NCI-H526 treated with DMSO at 0.1 percent for 48 hours (cell line): ENCODE measurements around the gene AP1B1.
"Not testable (repeated sequence)": the region's sequence is repeated elsewhere in the genome, so short reads cannot be mapped to it uniquely, and the experiment has no call there.

Experiments used
- DNase-seq: peaks from one replicate; lab custom pipeline; 2025; lab: John Stamatoyannopoulos, UW

AP1B1 gene

DNA sequence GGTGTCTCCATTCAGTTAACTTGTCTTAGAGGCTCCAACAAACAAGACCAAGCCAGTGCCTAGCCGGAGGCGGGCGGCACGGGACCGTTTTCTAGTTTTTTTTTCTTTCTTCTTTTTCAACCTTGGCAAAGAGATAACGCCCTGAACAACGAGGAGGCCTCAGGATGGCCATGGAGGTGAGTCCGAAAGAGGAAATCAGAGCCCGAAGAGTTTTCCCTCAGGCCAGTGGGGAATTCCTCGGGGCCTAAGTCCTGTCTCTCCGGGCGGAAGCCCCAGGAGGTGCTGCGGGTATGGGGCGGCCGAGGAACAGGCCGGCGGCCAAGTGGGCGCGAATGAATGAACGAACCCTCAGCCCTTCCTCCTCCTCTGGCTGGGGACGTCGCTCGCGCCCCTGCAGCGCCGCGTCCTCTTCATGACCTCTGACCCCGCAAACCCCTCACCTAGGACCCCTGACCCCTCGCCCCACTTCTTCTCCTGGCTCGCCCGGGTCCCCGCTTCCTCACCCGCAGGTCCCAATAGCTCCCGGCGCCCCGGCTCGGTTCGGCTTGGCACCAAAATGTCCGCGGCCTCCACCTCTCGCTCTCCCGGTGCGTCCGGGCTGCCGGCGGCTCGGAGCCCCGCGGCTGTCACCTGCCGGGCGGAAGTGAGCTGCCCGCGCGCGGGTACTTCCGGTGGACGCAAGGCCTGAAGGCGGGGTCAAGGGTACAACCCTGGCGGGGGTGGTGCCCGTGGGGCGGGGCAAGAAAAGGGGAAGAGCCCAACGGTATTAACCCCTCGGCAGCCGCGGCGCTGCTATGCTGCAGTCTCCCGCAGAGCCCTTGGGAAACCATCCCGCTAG, at the start of gene AP1B1:
TSS of gene AP1B1 (minus strand) at position 650 of the 838 bp plus-strand sequence. CDS start 21,327 bp downstream, outside the sequence.
- DNase-seq = peak; percentile 72

DNA sequence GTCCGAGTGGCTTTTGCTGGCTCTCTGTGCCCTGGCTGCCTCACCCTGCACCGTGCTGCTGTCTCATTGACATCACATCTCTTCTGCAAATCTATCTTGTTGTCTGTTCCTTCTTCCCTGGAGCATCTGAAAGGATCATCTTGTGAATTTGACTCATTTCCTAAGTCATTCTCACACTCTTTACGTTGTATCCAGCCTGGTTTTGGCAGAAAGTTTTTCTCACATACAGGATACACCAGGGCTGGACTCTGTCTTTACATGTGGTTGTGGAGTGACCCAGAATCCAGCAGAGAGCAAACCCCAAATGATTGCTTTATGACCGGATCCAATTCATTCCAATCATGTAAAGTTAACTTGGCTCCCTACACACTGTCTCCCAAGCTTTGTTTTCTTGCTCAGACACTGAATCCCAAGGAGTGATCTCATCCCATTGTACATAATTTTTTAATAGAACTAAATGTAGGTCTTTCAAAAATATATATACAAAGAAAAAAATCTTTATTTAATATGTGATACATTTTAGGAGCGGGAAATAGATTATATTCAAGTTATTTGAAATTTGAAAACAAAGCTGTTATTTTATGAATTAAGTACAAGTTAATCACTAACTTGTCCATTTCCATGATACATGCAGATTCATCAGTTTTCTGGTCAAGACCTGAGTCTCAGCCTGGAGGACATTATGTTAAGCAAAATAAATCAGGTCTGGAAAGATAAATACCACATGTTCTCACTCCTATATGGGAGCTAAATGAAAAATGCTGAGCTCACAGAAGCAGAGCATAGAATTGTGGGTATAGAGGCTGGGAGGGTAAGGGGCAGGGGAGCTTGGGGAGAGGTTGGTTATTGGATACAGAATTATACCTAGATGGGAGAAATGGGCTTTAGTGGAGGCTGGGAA, 47.1 kb upstream of the AP1B1 start:
- DNase-seq = no peak

DNA sequence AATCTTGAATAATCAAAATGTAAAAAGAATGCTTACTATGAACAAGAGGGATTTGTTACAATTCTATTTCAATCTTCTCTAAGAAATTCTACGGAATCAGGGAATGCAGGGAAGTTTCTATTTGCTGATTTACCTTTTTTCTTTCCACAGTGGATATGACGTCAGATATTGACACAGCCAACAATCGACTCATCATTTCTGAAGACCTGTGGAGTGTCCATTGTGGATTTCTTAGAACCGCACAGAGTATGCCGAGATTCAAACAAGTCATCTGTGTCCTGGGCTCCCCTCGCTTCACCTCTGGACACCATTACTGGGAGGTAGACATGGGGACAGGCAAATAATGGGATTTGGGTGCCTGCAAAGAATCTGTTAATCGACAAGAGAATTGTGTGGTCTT, 45.9 kb upstream of the AP1B1 start:
- no peak for DNase-seq

DNA sequence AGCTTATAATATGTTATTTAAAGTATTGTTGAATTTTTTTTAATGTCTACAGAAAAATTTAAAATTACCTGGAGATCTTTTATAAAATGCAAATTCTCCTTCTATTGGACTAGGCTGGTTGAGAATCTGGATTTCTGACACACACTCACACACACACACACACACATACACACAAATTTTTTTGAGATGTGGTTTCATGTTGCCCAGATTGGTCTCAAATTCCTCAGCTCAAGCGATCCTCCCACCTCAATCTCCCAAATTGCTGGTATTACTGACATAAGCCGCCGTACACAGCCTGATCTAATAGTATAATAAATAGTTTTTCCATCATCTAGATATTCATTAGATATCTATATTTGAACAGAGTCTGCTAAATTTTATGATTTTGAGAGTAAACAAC, 45.5 kb upstream of the AP1B1 start:
- DNase-seq = no peak

DNA sequence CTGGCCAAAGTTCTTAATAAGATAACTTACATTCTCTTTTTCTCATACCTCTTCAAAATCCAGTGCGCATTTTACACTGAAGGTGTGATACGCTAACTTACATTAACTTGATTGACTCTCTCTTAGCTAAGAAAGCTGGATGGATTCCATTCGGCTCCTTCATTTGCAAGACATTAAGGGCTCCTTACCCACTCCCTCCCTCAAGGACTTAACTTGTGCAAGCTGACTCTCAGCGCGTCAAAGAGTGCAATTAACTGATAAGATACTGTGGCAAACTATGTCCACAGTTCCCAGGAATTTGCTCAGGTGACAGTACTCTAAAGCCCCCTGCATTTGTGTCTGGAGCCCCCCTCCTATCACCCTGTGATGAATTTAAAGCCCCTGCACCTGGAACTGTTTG, 43.6 kb upstream of the AP1B1 start:
- DNase-seq = no peak

DNA sequence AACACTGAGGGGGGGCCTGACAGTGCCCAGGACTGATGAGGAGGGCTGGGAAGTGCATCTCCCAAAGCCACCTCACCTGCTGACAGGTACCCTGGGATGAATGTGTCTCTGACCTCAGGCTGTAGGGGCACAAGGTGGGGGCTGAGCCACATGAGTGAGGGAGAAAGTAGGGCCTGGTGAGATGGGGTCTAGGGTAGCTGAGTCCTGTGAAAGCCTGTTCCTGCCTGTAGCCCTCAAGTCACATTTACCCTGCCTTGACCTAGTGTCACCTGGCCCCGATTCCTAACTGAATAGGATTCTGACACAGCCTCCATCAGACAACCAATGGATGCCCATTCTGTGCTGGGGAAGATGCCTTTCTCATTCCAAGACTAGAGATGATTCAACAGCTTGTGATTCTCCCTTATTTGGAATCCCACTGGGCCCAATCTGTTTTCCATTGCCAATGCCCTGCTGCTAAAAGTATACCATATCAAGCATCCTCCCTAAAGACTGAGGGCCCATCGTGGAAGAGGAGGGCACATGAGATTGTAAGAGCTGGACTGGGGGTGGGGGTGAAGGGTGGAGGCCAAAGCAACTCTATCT, 38.9 kb upstream of the AP1B1 start:
- no peak for DNase-seq

DNA sequence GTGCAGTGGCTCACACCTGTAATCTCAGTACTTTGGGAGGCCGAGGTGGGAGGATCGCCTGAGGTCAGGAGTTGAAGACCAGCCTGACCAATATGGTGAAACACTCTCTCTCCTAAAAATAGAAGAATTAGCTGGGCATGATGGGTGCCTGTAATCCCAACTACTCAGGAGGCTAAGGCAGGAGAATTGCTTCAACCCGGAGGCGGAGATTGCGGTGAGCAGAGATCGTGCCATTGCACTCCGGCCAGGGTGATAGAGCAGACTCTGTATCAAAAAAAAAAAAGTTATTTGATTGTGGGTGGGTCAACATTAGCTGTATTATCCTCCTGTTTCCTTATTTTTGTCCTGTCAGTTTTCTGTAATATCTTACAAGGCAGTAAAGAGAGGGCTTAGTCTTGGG, 38.1 kb upstream of the AP1B1 start:
- DNase-seq = no peak

DNA sequence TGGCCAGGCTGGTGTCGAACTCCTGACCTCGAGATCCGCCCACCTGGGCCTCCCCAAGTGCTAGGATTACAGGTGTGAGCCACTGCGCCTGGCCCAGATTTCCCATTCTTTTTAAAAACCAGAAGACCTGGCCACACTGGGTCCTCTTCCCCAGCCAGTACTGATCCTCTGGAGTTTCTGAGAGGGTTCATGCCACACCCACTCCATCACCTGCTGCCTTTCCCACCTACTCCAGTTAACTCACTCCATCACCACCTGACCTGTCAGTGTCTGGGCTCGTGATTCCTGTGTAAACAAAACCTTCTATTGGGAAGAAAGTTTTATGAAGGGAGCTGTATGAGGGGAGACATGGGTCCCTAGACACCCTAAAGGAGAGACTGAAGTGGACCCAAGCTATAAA, 30.3 kb upstream of the AP1B1 start:
- DNase-seq = not testable (repeated sequence)

DNA sequence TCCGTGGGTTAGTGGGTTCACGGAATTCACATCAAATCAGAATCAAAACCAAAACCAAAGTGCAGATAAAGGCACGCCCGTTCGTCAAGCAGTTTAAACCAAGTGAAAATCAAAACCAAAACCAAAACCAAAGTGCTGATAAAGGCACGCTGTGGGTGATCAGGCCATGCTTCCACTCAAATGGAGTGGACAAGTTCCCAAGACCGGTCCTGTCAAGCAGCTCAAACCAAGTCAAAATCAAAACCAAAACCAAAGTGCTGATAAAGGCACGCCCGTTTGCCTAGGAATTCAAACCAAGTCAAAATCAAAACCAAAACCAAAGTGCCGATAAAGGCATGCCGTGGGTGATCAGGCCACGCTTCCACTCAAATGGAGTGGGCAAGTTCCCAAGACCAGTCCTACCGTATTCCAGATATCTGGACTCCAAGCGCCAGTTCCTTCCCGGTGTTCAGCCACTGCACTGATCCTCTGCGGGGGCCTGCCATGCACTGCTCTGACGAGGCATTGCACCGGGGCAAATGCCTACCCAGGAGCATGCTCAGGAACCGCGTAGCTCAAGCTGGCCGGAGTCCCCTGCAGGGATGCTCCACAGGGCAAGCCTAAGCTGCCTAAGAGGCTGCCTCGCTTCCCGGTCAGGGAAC, 26.7 kb upstream of the AP1B1 start:
- DNase-seq = not testable (repeated sequence)

DNA sequence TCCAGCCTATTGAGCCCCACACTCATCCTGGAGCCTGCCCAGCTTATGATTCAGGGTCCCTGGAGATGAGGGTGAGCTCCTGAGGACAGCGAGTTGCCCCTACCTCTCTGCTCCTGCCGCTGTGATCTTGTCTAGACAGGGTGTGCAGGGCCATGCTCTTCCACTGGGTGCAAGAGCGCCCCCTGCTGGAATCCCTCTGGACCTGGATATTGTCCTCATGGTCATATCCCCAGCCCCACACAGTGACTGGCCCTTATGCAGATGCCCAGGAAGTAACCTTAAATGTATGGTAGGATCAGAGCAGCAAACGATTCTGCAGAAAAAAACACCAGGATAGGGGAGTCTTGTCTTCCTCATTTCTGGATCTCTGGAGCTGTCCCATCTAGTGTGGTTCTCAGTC, 24.4 kb upstream of the AP1B1 start:
- not testable (repeated sequence) for DNase-seq

DNA sequence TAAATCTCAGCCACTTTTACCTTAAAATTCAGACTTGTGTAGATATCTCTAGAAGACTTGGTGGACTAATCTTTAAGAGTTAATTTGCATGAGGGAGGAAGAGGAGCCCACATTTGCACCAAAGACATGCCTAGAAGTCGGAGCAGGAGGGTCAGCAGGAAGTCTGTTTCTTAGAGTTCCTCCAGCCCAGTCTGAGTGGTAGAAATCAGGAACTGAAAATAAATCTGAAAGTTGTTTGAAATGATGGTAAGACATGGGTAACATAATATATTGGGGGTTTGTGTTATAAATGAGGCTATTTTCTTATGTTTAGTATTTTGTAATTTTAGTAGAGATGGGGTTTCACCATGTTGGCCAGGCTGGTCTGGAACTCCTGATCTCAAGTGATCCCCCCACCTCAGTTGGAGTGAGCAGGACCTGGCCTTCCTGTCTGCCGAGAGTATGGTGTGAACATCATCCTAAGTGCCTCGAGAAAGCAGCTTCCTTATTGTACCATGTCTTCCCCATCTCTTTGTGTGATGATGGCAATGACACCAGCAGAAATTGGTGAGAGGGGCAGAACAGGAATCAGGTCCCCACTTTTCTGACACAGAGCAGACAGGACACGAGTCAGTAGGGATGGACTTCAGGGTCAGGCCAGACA, 23.3 kb upstream of the AP1B1 start:
- not testable (repeated sequence) for DNase-seq

DNA sequence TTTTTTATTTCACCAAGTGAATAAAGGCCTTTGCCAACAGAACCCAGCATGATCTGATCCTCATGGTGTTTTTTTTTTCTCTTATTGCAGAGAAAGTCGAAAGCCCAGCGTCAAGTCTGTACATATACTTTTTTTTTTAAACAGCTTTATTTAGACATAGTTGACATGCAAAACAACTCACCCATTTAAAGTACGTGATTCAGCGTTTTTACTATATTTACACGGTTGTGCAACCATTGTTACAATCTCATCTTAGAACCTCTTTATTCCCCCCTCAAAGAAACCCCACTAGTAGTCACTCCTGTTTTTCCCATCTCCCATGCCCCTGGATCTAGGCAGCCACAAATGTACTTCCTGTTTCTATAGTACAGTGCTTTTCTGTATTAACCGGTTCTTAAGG, 20.6 kb upstream of the AP1B1 start:
- DNase-seq = no peak

DNA sequence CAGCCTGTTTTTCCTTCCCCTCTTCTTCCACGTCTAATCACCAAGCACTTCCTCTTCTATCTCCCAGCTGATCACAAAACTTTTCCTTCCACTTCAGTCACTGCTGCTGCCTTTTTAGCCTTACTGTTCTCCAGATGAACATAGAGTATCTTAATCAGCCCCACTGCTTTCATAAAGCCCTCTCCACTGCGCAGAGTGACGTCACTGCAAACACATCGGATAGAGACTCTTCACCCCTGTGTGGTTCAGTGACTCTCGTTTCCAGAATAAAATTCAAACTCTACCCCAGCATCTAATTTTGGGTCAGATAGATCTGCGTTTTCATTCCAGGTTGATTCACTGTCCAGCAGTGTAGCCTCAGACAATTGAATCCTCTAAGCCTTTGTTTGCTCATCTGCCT, 13.2 kb upstream of the AP1B1 start:
- DNase-seq = not testable (repeated sequence)

DNA sequence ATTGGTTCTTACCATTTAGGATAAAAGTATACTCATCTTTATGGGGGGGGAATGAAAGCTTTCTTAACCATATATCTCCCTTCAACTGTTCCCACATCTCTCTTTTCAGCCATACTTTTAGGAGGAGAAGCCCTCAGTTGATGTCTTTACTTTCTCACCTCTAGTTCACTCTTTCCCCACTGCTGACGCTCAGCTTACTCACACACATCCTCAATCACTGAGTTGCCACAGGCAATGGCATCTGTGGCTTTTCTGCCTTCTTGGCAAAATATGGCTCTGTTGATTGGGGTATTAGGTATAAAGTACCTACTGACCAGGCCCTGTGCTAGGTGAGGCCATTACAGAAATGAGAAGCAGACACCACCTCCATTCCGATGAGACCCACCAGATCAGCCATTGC, 12.2 kb upstream of the AP1B1 start:
- no peak for DNase-seq

DNA sequence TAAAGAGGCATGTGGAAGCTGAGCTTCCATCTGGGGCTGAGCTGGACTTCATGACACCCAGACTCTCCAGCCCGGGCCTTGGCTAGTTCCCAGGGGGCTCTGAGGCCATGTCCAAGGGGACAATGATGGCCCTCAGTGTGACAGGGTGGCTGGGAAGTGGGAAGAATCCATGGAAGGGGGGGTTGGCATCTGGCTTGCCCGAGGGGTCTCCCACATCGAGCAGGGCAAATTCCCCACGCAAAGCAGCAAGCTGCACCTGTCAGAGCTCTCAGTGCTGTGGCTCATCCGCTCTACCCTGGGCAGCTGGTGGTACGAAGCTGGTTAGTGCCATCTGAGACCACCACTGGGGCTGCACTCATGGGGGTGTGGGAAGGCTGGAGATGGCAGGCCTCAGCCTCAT, 9.4 kb upstream of the AP1B1 start:
- no peak for DNase-seq

DNA sequence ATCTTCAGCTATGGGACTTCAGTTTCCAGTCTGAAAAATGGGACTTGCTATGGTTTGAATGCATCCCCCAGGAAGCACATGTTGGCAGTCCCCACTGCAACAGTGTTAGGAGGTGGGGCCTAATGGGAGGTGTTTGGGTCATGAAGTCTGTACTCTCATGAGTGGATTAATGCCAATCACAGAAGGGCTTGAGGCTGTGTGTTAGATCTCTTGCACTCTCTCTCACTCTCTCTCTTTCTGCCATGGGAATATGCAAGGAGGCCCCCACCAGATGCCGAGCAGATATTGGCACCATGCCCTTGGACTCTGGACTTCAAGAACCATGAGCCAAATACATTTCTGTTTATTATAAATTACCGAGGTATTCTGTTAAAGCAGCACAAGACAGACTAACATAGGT, 7.8 kb upstream of the AP1B1 start:
- no peak for DNase-seq

DNA sequence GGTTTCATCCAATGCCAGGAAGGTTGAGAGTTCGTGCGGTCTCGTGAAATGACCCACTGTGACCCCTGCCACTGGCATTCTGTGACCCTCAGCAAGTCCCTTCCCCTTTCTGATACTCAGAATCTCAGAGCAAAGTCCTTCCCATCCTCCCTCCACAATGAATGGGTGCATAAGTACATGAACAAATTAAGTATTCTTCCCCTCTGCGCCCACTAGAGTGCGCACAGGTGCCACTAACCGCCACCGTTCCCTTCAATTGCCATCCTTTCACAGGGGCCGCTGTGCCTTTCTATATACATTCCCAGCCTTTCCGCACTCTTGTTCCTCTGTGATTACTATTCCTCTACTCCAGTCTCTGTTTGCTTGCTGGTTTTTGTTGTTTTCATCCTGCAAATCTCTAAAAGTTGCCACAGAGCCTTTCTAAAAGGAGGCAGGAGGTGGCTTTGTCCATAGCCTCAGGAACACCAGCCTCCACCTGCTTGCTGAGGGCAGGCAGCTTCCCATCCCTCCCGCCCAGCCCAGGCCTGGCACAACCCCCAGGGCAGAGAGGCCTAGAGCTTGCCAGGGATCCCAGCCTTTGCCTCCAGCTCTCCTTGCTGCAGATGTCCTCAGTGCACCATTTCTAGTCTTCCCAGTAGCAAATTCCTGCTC, 6.7 kb upstream of the AP1B1 start:
- DNase-seq = peak; percentile 37

DNA sequence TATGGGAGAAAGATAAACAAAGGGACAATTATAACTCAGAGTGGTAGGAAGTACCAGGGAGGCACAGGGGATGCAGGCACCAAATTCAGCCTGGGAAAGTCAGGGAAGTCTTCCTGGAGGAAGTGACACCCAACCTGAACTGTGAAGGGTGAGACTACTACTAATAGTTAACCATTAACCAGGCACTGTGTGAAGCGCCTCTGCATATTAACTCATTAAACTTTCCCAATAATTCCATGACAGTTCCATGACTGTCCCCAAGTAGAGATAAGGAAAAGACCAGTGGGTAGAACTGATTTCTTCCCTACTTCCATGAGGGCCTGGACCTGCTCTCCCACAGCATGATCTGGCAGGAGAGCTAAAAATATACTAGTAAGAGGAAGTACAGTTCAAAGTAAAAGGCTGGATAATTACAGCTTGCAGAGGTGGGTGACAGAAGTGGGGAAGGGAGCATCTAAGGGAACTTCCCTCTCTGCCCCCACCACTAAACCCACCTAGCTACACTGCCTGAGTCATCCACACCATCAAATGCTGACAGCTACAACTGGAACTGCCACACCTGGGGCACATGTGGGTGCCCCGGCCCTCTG, 4.7 kb upstream of the AP1B1 start:
- no peak for DNase-seq

DNA sequence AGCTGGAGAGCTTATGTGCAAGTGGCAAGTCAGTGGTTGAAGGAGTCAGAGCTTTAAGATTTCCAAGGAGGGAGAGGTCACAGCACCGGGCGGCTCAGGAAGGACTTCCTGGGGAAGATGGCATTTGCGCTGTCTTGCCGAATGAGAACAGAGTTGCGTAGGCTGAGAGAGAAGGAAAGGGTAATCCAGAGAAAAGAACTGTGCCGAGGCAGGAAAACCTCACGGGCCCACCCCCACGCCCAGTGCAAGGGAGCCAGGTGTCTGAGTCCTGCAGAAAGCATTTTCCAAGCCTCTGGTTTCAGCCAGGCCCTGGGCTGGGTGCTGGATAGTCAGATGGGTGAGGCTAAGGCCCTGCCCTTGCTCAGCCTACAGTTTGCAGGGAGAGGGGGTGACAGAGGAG, 3.2 kb upstream of the AP1B1 start:
- DNase-seq = no peak

DNA sequence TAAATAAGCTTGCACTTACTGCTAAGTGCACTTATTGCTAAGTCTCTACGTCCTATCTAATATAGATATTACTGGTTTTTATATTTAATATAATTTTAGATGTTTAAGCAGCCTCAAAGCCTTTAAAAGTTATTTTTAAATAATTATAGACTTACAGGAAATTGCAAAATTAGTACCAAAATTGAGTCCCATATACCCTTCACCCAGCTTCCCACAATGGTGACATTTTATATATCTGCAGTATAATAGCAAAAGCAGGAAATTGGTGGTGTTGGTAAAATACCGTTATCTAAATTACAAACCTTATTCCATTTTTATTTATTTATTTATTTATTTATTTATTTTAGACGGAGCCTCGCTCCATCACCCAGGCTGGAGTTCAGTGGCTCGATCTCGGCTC, 1.9 kb upstream of the AP1B1 start:
- no peak for DNase-seq

DNA sequence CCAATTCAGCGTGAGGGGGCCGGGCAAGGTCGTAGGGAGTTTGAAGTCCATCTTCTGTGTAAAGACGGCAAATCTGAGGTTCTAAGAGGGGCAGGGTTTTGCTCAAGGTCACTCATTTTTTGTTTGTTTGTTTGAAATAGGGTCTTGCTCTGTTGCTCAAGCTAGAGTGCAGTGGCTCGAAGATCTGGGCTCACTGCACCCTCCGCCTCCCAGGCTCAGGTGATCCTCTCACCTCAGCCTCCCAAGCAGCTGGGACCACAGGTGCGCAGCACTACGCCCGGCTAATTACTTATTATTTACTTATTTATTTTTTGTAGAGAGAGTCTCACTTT, 355 bp upstream of the AP1B1 start:
- DNase-seq = no peak
